Small intestine (tissue), 7 donors: ENCODE results near the gene NYAP2. TPM values are rescaled to one million over a fixed set of nuclear protein-coding genes. Genes with fewer than 3 reads are reported as not detected.

ENCODE experiments used
- DNase-seq, 2 donors: peaks; one replicate each; pipeline versions ENCODE4 v3.0.0 to v3.0.0-alpha.2; 2013
- FAIRE-seq: peaks from 2 replicates; lab custom pipeline; 2012; peaks lifted over from hg19 to GRCh38; lab: Jason Lieb, UNC
- H3K27ac ChIP-seq, 3 donors: one replicate each; pipeline ENCODE4 v1.5.1; 2013; ENCODE audit warnings: low read length in 2 of 3, mild to moderate bottlenecking in 2 of 3, control low read depth in 1 of 3, inconsistent platforms in 1 of 3, low read depth in 1 of 3, moderate library complexity in 1 of 3
- H3K27me3 ChIP-seq, 3 donors: one replicate each; pipeline ENCODE4 v1.6.1; 2013; ENCODE audit warnings: low read length in 3 of 3, inconsistent platforms in 1 of 3; ENCODE audit not compliant: control insufficient read depth in 3 of 3, insufficient read depth in 3 of 3
- H3K36me3 ChIP-seq, 3 donors: one replicate each; pipeline ENCODE4 v1.6.1; 2013; ENCODE audit warnings: low read length in 3 of 3, inconsistent platforms in 1 of 3, low read depth in 1 of 3, mild to moderate bottlenecking in 1 of 3, moderate library complexity in 1 of 3; ENCODE audit not compliant: control insufficient read depth in 3 of 3, insufficient read depth in 2 of 3
- H3K4me1 ChIP-seq, 3 donors: one replicate each; pipeline ENCODE4 v1.6.1; 2013; ENCODE audit warnings: low read length in 2 of 3, inconsistent platforms in 1 of 3, low read depth in 1 of 3, mild to moderate bottlenecking in 1 of 3, moderate library complexity in 1 of 3; ENCODE audit not compliant: control insufficient read depth in 3 of 3, insufficient read depth in 2 of 3
- H3K4me3 ChIP-seq, 3 donors: one replicate each; pipeline ENCODE4 v1.5.1; 2013; ENCODE audit warnings: low read length in 3 of 3, control low read depth in 1 of 3, inconsistent platforms in 1 of 3, low read depth in 1 of 3, mild to moderate bottlenecking in 1 of 3, moderate library complexity in 1 of 3
- H3K9me3 ChIP-seq, 2 donors: one replicate each; pipeline ENCODE4 v1.6.1; 2013; ENCODE audit warnings: low read depth in 1 of 2, low read length in 1 of 2; ENCODE audit not compliant: control insufficient read depth in 2 of 2, insufficient read depth in 1 of 2
- WGBS, 3 donors: extraction: QIAGEN DNeasy Blood & Tissue Kit; methylation state at CpG; one replicate each; pipeline ENCODE4 v1.1.7; 2013; 5-methylcytosine and 5-hydroxymethylcytosine counted together
- polyA plus RNA-seq, 4 donors: library from polyadenylated mRNA; stranded (reverse) in 3 of 4; unstranded in 1 of 4; fragments of 200-250 nt in 3 of 4; fragments of 120-200 nt in 1 of 4; gene quantifications; one replicate each; pipeline versions ENCODE4 v1.2.1 to v1.2.3, GENCODE V29; 2013
- donor health status: healthy with polysubstance abuse.
- donor health status: control.
- donor health status: control.
- donor health status: Bipolar disorder and iron deficiency.
- donor health status: healthy.

The NYAP2 gene
- polyA plus RNA-seq, 4 donors, result 0.07 to 0.12 TPM; not detected in 2

DNA sequence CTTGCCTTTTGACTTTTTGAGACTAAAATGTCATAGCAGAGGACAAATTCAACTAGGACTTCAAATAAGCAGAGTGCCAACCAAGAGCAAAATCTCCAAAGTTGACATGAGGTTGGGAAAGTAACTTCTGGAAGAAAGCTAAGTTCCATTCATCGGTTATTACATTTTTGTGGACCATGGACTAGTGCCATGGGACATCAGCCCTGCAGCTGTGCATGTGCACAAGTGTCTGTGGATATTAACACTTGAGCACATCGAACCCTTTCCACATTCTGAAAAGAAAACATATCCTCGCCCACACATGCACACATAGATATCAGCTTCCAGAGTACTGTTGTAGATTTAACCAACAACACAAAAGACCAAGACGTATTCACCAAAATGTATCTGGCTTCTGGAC is 262.6 kb downstream of the NYAP2 start:
- 58 to 73% (median 73%) methylated on average over 4 of the region's 4 CpGs for WGBS, 3 donors
- FAIRE-seq (no peak), DNase-seq (no peak)
- Histone ChIP-seq H3K36me3 (no peaks in the 10 kb centered on the region), H3K4me3 (no peak overlapping the region), H3K9me3 (no peaks in the 10 kb centered on the region), H3K4me1 (no peaks in the 10 kb centered on the region), H3K27ac (no peak overlapping the region), H3K27me3 (no peaks in the 10 kb centered on the region)

- 69 to 72% (median 70%) methylated on average over 2 of the region's 2 CpGs for WGBS, 3 donors
- Histone ChIP-seq H3K36me3 (no peaks in the 10 kb centered on the region), H3K4me1 (no peaks in the 10 kb centered on the region), H3K27me3 (no peaks in the 10 kb centered on the region), H3K9me3 (no peaks in the 10 kb centered on the region), H3K4me3 (no peak overlapping the region), H3K27ac (no peak overlapping the region)
- no peak for FAIRE-seq
- DNase-seq, result no peak
Observed at GRCh38 chr2:225667445-225667844, 267.9 kb downstream of the NYAP2 start.

DNA sequence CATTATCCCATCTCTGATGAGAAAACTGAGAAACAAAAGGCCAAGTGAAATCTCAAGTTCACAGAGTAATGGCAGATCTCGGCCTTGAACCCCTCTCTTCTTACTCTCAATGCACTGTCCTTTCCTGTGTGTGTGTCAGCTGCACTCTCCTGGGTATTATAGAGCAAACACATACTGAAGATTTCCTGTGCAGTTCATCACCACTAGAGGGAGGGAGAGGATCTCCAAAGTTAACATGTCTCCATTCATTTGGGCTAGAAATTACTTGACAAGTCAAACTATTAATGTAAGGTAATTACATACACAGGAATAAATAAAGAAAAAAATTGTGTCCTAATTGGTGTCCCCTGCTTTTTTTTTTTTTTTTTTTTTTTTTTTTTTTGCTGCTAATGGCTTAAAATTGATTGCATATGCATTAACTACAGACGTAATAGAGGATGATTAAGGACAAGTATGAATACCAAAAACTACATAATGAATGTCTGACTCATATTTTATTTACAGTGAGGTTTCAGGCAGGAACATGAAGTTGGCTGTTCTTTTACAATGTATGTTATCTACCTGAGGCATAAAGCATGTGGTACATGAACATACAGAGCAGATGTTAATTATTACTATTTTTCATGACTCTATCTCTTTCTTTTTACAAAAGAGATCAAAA is 269.2 kb downstream of the NYAP2 start:
- Histone ChIP-seq H3K4me3 (no peak overlapping the region), H3K9me3 (no peaks in the 10 kb centered on the region), H3K27me3 (no peaks in the 10 kb centered on the region), H3K36me3 (no peaks in the 10 kb centered on the region), H3K4me1 (no peaks in the 10 kb centered on the region), H3K27ac (no peak overlapping the region)
- no peak for FAIRE-seq
- 20 to 44% (median 25%) methylated on average over 2 of the region's 2 CpGs for WGBS, 3 donors
- DNase-seq, result peak; percentile 55

- no peak overlapping the region for H3K27ac ChIP-seq
- H3K36me3 ChIP-seq, result no peaks in the 10 kb centered on the region
- H3K27me3 ChIP-seq, result no peaks in the 10 kb centered on the region
- no peak for FAIRE-seq
- no peaks in the 10 kb centered on the region for H3K4me1 ChIP-seq
- DNase-seq, result peak in 1 of 2 donors; percentile 24
- no peak overlapping the region for H3K4me3 ChIP-seq
- 46 to 54% (median 47%) methylated on average over 4 of the region's 4 CpGs for WGBS, 3 donors
- no peaks in the 10 kb centered on the region for H3K9me3 ChIP-seq
Observed at GRCh38 chr2:225670111-225670974, 270.8 kb downstream of the NYAP2 start.

DNA sequence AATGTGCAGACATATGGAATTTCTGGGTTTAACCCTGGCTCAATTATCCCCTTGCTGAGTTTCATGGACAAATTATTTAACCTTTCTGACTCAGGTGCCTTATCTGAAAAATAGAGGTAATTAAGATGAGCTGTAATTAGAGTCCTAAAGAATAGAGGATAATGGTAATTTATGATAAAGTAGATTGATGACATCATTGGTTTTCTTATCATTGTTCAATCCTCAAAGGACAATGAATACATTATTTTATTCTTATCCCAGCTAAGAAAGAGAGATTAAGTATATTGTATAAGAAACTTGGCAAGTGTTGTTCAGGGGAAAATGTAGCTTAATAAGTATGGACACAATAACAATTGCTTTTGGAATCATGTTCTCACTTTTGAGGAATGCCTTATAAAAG is 279.3 kb downstream of the NYAP2 start:
- no peaks in the 10 kb centered on the region for H3K27me3 ChIP-seq
- DNase-seq, result no peak
- no peaks in the 10 kb centered on the region for H3K4me1 ChIP-seq
- no peaks in the 10 kb centered on the region for H3K36me3 ChIP-seq
- H3K27ac ChIP-seq, result no peak overlapping the region
- no peak overlapping the region for H3K4me3 ChIP-seq
- no peaks in the 10 kb centered on the region for H3K9me3 ChIP-seq
- FAIRE-seq, result no peak

DNA sequence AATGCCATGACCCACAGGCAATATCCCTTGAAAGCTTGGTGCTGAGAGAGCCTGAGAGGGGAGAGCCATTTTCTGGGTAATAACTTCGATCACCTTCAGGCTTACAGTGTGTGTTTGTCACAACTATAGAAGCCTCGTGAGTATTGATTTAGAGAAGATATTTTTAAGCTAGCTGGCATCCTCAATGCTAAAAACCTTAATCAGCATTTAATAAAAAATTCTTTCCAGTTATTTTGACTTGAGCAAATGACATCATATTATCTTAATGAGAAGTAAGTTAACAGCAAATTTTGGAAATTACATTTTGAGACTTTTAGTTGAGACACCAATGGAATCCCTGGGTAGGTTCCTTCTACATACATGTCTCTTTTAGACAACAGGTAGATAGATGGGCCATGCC is 283.7 kb downstream of the NYAP2 start:
- Histone ChIP-seq H3K27ac (no peak overlapping the region), H3K27me3 (no peaks in the 10 kb centered on the region), H3K4me3 (no peak overlapping the region), H3K4me1 (no peaks in the 10 kb centered on the region), H3K36me3 (no peaks in the 10 kb centered on the region), H3K9me3 (no peaks in the 10 kb centered on the region)
- FAIRE-seq (no peak), DNase-seq (no peak)
- 65 to 80% (median 66%) methylated on average over 2 of the region's 2 CpGs for WGBS, 3 donors

- no peaks in the 10 kb centered on the region for H3K36me3 ChIP-seq
- 56 to 77% (median 56%) methylated on average over 1 of the region's 1 CpG for WGBS, 3 donors
- H3K27ac ChIP-seq, result no peak overlapping the region
- FAIRE-seq, result peak; percentile 5
- DNase-seq, result no peak
- H3K4me1 ChIP-seq, result no peaks in the 10 kb centered on the region
- H3K9me3 ChIP-seq, result no peaks in the 10 kb centered on the region
- no peaks in the 10 kb centered on the region for H3K27me3 ChIP-seq
- H3K4me3 ChIP-seq, result no peak overlapping the region
Observed at GRCh38 chr2:225690153-225690552, 290.6 kb downstream of the NYAP2 start.

DNA sequence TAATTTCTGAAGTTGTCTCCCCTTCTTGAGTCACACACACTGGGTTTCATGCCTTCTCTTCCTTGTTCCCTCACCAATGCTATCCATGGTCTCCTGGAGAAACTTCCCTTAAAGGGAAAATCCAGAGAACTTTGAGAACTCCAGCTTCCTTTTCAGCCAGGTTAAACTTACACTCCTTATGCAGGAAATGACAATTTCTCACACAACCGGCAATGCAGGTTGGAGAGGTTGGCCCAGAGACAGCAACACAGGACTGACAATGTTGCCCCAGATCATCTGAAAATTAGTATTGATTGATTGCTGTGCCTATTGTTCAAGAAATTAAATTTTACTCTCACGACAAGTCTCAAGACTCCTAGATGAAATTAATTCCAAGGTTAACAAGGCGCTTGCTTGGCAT is 292.2 kb downstream of the NYAP2 start:
- no peak for DNase-seq
- H3K4me3 ChIP-seq, result no peak overlapping the region
- 87 to 90% (median 87%) methylated on average over 3 of the region's 3 CpGs for WGBS, 3 donors

More for the DNA sequence above, 292.2 kb downstream of the NYAP2 start:
- H3K4me1 ChIP-seq, result no peaks in the 10 kb centered on the region
- H3K27me3 ChIP-seq, result no peaks in the 10 kb centered on the region
- H3K27ac ChIP-seq, result no peak overlapping the region
- FAIRE-seq, result no peak
- no peaks in the 10 kb centered on the region for H3K36me3 ChIP-seq
- H3K9me3 ChIP-seq, result no peaks in the 10 kb centered on the region
